GM23248 (cell line): ENCODE measurements around the gene FRK.

Experiments used
- EZH2 ChIP-seq: fragments of 200-600 bp; sonication (generic); IDR thresholded peaks from 2 replicates; pipeline ENCODE4 v1.6.1; 2018; ENCODE audit warnings: antibody characterized with exemption, mild to moderate bottlenecking; ENCODE audit not compliant: insufficient read depth, poor library complexity, severe bottlenecking
- EZH2phosphoT487 ChIP-seq: fragments of 200-600 bp; sonication (generic); IDR thresholded peaks from 2 replicates; pipeline ENCODE4 v1.6.1; 2018; ENCODE audit warnings: antibody characterized with exemption, moderate library complexity, mild to moderate bottlenecking, low read depth; ENCODE audit not compliant: insufficient read depth

- TF ChIP-seq EZH2phosphoT487 (no peak), EZH2 (no peak)
Measured at GRCh38 chr6:116087437-116088027, 26.8 kb upstream of the FRK start.
